ENCODE measurements around the gene HYAL4. TPM values are rescaled to one million over a fixed set of nuclear protein-coding genes. Genes with fewer than 3 reads are reported as not detected.

HYAL4 gene
- total and polyA plus RNA-seq, 2 donors (not counting 1 experiment from before 2014, with no cell fraction given) = 0.42 TPM; not detected in 1

GRCh38 chr7:123846217-123846891, 1.4 kb downstream of the HYAL4 start:
- TF ChIP-seq EZH2 (IDR thresholded peaks at IDR 0.05; ENCODE audit: borderline replicate concordance, insufficient read depth, low read depth, low read length, poor library complexity, severe bottlenecking) = no peak
- TF ChIP-seq, protein P1, sequence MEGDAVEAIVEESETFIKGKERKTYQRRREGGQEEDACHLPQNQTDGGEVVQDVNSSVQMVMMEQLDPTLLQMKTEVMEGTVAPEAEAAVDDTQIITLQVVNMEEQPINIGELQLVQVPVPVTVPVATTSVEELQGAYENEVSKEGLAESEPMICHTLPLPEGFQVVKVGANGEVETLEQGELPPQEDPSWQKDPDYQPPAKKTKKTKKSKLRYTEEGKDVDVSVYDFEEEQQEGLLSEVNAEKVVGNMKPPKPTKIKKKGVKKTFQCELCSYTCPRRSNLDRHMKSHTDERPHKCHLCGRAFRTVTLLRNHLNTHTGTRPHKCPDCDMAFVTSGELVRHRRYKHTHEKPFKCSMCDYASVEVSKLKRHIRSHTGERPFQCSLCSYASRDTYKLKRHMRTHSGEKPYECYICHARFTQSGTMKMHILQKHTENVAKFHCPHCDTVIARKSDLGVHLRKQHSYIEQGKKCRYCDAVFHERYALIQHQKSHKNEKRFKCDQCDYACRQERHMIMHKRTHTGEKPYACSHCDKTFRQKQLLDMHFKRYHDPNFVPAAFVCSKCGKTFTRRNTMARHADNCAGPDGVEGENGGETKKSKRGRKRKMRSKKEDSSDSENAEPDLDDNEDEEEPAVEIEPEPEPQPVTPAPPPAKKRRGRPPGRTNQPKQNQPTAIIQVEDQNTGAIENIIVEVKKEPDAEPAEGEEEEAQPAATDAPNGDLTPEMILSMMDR (IDR thresholded peaks at IDR 0.05) = no peak
- CTCF ChIA-PET = no interaction called here
- no peak overlapping the region for H3K27ac Mint-ChIP-seq
- Histone ChIP-seq H3K9me3 (ENCODE audit: control extremely low read depth in 1 of 3, control insufficient read depth in 2 of 3, insufficient read depth in 1 of 3, low read length in 2 of 3) (peaks cover 0 to 5% (median 0%) of the 10 kb centered on the region in 3 donors), H3K4me3 (ENCODE audit: control extremely low read depth in 1 of 5, extremely low read depth in 1 of 5, insufficient read depth in 1 of 5, low read depth in 2 of 5, low read length in 4 of 5) (no peak overlapping the region), H2AFZ (ENCODE audit: insufficient read depth, low read depth, low read length, poor library complexity, severe bottlenecking) (no peak overlapping the region), H4K20me1 (ENCODE audit: control insufficient read depth, insufficient read depth, low read length, poor library complexity, severe bottlenecking) (no peaks in the 10 kb centered on the region), H3K9ac (ENCODE audit: low read length) (no peak overlapping the region), H3K4me1 (ENCODE audit: control insufficient read depth in 2 of 2, insufficient read depth in 2 of 2, low read length in 2 of 2) (no peaks in the 10 kb centered on the region), H3K27me3 (replicated peaks in 1 of 4; ENCODE audit: control extremely low read depth in 1 of 4, control insufficient read depth in 3 of 4, insufficient read depth in 4 of 4, low read length in 3 of 4) (no peaks in the 10 kb centered on the region), H3K4me2 (replicated peaks; ENCODE audit: low read depth, low read length, poor library complexity, severe bottlenecking) (no peak overlapping the region), H3K27ac (ENCODE audit: low read length in 2 of 2) (no peak overlapping the region), H3K79me2 (ENCODE audit: control insufficient read depth, insufficient read depth, low read length) (no peaks in the 10 kb centered on the region), H3K36me3 (replicated peaks in 1 of 2; ENCODE audit: control extremely low read depth in 1 of 2, control insufficient read depth in 1 of 2, extremely low read depth in 1 of 2, insufficient read depth in 2 of 2, low read length in 1 of 2) (no peaks in the 10 kb centered on the region)
- peaks cover under 1% of the 10 kb centered on the region for H3K9me3 Mint-ChIP-seq (ENCODE audit: insufficient read depth)
- 100% methylated on average over 1 of the region's 3 CpGs for WGBS (ENCODE audit: insufficient coverage)
- DNase-seq = no peak
- POLR2A ChIA-PET = no interaction called here
- no peaks in the 10 kb centered on the region for H3K4me1 Mint-ChIP-seq
- intact Hi-C loops (cut with micrococcal nuclease) = no loop called here
- H3K4me3 Mint-ChIP-seq = no peak overlapping the region
- peaks cover 12% of the 10 kb centered on the region for H3K27me3 Mint-ChIP-seq
- no peak for ATAC-seq (ENCODE audit: low read depth)

DNA sequence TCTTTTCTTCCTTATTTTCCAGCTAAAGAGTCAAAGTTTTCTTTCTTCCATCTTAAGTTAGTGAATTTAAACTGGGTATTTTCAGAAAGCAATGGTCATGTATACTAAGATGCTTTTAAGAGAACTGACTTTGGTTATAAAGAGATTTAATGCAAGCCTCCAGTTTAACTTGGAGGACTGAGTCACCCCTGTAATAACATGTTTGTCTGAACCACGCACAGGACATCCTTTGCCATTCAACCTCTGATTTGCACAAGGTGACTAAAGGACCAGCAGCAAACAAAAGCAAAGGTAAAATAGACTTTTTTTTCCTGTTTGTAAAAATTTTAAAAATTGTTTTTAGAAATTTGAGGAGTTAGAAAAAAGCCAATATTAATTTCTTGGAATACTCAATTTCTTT, 2.9 kb downstream of the HYAL4 start:
- Histone ChIP-seq H3K27ac (ENCODE audit: low read length in 2 of 2) (no peak overlapping the region), H3K4me3 (ENCODE audit: control extremely low read depth in 1 of 5, extremely low read depth in 1 of 5, insufficient read depth in 1 of 5, low read depth in 2 of 5, low read length in 4 of 5) (no peak overlapping the region), H3K9me3 (ENCODE audit: control extremely low read depth in 1 of 3, control insufficient read depth in 2 of 3, insufficient read depth in 1 of 3, low read length in 2 of 3) (peaks cover 0 to 5% (median 0%) of the 10 kb centered on the region in 3 donors), H3K27me3 (replicated peaks in 1 of 4; ENCODE audit: control extremely low read depth in 1 of 4, control insufficient read depth in 3 of 4, insufficient read depth in 4 of 4, low read length in 3 of 4) (no peaks in the 10 kb centered on the region), H3K36me3 (replicated peaks in 1 of 2; ENCODE audit: control extremely low read depth in 1 of 2, control insufficient read depth in 1 of 2, extremely low read depth in 1 of 2, insufficient read depth in 2 of 2, low read length in 1 of 2) (no peaks in the 10 kb centered on the region), H3K9ac (ENCODE audit: low read length) (no peak overlapping the region), H2AFZ (ENCODE audit: insufficient read depth, low read depth, low read length, poor library complexity, severe bottlenecking) (no peak overlapping the region), H3K4me2 (replicated peaks; ENCODE audit: low read depth, low read length, poor library complexity, severe bottlenecking) (no peak overlapping the region), H3K79me2 (ENCODE audit: control insufficient read depth, insufficient read depth, low read length) (no peaks in the 10 kb centered on the region), H4K20me1 (ENCODE audit: control insufficient read depth, insufficient read depth, low read length, poor library complexity, severe bottlenecking) (no peaks in the 10 kb centered on the region), H3K4me1 (ENCODE audit: control insufficient read depth in 2 of 2, insufficient read depth in 2 of 2, low read length in 2 of 2) (no peaks in the 10 kb centered on the region)
- DNase-seq (no peak), ATAC-seq (ENCODE audit: low read depth) (no peak)
- intact Hi-C loops (cut with micrococcal nuclease) = no loop called here
- no peak overlapping the region for H3K4me3 Mint-ChIP-seq
- peaks cover 5% of the 10 kb centered on the region for H3K9me3 Mint-ChIP-seq (ENCODE audit: insufficient read depth)
- H3K27me3 Mint-ChIP-seq = peaks cover 12% of the 10 kb centered on the region
- ChIA-PET CTCF (no interaction called here), POLR2A (no interaction called here)
- no peak overlapping the region for H3K27ac Mint-ChIP-seq
- no peaks in the 10 kb centered on the region for H3K4me1 Mint-ChIP-seq
- no CpG with 5 or more reads among the region's 1 CpG for WGBS (ENCODE audit: insufficient coverage)
- TF ChIP-seq, protein P1 (IDR thresholded peaks at IDR 0.05) = no peak
- TF ChIP-seq EZH2 (IDR thresholded peaks at IDR 0.05; ENCODE audit: borderline replicate concordance, insufficient read depth, low read depth, low read length, poor library complexity, severe bottlenecking) = no peak
